HAP-1 (cell line): ENCODE results near the gene C20orf144.

ENCODE experiments used
- DNase-seq, 2 experiments: peaks; one replicate each; pipeline ENCODE4 v3.0.0-alpha.2; 2016 to 2020; ENCODE audit warnings: low spot score in 2 of 2
- H3K27me3 ChIP-seq: fragments of 250-450 bp; sonication (Bioruptor Pico); 2 replicates; pipeline ENCODE4 v1.5.1; 2020; ENCODE audit warnings: low read depth, mild to moderate bottlenecking, moderate library complexity
- H3K36me3 ChIP-seq: fragments of 250-450 bp; sonication (Bioruptor Pico); replicated peaks from 2 replicates; pipeline ENCODE4 v1.5.1; 2020; ENCODE audit warnings: mild to moderate bottlenecking
- H3K4me1 ChIP-seq: fragments of 250-450 bp; sonication (Bioruptor Pico); 2 replicates; pipeline ENCODE4 v1.5.1; 2020; ENCODE audit warnings: mild to moderate bottlenecking
- H3K4me3 ChIP-seq: fragments of 250-450 bp; sonication (Bioruptor Pico); 2 replicates; pipeline ENCODE4 v1.5.1; 2020; ENCODE audit warnings: mild to moderate bottlenecking, moderate library complexity
- H3K9me3 ChIP-seq: fragments of 250-450 bp; sonication (Bioruptor Pico); 2 replicates; pipeline ENCODE4 v1.5.1; 2020; ENCODE audit warnings: mild to moderate bottlenecking, moderate library complexity
- in situ Hi-C: fragments of 300-500 bp; cut with MboI; formaldehyde crosslinking; loops from 3 replicates; pipeline ENCODE4 v1.14.3; 2020; ENCODE audit warnings: low sequenced_read_pairs, inconsistent platforms, mixed read lengths

C20orf144 gene

DNA sequence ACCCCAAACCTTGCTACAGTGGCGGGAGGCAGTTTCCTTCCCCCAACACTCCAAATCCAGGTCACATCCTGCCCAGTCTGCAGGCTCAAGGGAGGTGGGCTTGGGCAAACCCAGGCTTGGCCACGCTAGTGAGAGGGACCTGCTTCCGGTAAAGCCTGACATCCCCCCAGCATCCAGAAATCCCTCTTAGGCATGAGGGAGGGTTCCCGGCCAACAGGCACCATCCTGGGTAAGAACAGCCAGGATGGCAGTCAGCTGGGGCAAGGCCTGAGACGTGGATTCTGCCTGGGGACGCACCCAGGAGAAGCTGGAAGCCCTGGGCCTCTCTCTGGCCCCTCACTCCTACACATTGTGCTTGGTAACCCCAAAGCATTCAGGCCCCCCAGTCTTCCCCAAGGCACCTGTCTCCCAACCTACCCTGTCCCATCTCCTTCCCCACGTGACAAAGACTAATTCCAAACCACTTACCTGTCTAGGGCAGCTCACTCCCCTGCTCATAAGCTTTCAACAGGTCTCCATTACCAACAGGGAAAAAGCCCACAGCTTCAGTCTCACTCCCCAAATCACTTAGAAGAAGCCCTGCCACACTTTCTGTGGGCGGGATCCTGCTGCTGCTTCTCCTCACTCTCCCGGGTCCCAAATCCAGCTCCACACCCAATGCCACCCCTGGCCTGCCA lies 2.1 kb downstream of the C20orf144 start:
- in situ Hi-C loops: no loop called here
- H3K9me3 ChIP-seq: no peaks in the 10 kb centered on the region
- H3K4me1 ChIP-seq: peaks cover 11% of the 10 kb centered on the region
- no peaks in the 10 kb centered on the region for H3K27me3 ChIP-seq
- peaks cover 29% of the 10 kb centered on the region for H3K36me3 ChIP-seq
- DNase-seq: peak in 1 of 2 experiments; percentile 35
- H3K4me3 ChIP-seq: peak overlapping the region; percentile 65

DNA sequence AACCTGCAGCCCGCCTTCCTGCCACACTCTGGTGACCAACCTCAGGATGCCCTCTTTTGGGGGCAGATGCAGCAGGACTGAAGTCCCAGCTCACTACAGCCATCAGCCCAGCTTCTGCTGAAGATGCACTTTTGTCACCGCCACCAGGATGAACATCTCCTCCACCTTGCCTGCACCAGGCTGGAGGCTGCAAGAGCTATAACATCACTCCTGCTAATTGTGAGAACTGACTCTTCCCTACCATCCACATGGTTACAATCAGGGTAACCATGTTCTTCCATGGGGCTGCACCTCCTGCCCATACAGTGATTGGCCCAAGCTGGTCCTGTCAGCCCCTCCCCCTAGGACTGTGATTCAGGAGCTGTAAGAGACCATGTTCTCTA lies 2.6 kb downstream of the C20orf144 start:
- H3K4me3 ChIP-seq: no peak overlapping the region; the same call in 1 of the 2 replicates
- peaks cover 30% of the 10 kb centered on the region for H3K36me3 ChIP-seq
- H3K27me3 ChIP-seq: no peaks in the 10 kb centered on the region
- H3K9me3 ChIP-seq: no peaks in the 10 kb centered on the region
- DNase-seq: no peak
- in situ Hi-C loops: no loop called here
- peaks cover 11% of the 10 kb centered on the region for H3K4me1 ChIP-seq

DNA sequence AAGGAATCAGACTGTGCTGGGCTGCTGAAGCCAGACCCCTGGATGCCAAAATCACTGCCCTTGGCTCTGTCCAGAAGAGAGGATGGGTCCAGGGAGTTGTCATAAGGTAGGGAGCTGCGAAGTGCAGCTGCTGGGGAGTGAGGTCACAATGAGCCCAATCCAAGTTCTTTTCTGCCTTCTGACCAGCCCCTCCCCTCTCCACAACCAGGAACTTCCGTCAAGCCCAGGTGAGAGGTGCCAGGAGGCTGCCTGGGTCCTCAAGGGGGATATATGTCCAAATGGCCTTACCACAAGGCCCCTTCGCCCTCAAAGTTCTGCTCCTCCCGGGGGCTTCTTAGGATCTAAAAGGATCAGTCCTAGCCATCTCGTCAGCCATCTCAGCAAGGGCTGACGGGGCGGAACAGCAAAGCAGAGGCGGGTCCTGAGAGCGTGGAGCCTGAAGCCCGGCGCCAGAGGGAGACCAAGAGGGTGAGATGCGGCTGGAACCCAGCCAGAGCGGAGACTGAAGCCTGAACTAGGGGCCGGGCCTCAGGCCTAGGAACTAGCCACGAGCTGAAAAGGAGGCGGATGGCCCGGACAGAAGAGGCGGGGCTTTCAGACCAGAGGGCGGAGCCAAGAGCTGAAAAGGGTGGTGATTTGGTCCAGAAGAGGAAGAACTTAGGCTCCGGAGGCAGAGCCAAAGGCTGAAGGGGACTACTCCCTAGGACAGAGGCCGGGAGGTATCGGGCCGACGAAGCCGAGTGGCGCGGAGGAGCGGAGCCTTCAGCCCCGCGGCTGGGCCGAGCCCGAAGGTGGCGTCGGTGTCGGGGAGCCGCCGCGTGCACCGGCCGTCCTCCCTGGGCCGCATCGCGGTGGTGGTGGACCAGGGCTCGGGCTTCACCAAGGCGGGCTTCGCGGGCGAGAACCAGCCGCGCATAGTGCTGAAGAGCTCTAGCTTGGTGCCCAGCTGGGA lies 4.4 kb downstream of the C20orf144 start, which contains the start of gene ACTL10:
Gene ACTL10 (plus strand): TSS at position 651 of the 952 bp plus-strand sequence. CDS start 555 bp downstream, outside the sequence.
- in situ Hi-C loops: no loop called here
- Histone ChIP-seq H3K4me1 (peaks cover 11% of the 10 kb centered on the region), H3K9me3 (no peaks in the 10 kb centered on the region), H3K4me3 (no peak within 1 kb of the TSS), H3K36me3 (peaks cover 43% of the 10 kb centered on the region), H3K27me3 (no peaks in the 10 kb centered on the region)
- DNase-seq: peak in 1 of 2 experiments; percentile 72

DNA sequence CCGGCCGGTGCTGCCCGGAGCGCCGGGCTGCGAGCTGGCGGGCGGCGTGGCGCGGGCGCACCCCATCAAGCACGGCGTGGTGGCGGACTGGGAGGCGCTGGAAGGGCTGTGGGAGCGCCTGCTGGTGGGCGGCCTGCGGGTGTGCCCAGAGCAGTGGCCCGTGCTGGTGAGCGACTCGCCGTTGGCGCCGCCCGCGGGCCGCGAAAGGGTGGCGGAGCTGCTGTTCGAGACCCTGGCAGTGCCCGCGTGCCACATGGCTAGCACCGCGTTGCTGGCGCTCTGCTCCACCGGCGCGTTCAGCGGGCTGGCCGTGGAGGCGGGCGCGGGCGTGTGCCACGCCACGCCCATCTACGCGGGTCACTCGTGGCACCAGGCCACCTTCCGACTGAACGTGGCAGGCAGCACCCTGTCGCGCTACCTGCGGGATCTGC lies 5.1 kb downstream of the C20orf144 start:
- peaks cover 11% of the 10 kb centered on the region for H3K4me1 ChIP-seq
- no peaks in the 10 kb centered on the region for H3K9me3 ChIP-seq
- no peak overlapping the region for H3K4me3 ChIP-seq
- H3K36me3 ChIP-seq: peaks cover 47% of the 10 kb centered on the region
- DNase-seq: no peak
- in situ Hi-C loops: no loop called here
- no peaks in the 10 kb centered on the region for H3K27me3 ChIP-seq

DNA sequence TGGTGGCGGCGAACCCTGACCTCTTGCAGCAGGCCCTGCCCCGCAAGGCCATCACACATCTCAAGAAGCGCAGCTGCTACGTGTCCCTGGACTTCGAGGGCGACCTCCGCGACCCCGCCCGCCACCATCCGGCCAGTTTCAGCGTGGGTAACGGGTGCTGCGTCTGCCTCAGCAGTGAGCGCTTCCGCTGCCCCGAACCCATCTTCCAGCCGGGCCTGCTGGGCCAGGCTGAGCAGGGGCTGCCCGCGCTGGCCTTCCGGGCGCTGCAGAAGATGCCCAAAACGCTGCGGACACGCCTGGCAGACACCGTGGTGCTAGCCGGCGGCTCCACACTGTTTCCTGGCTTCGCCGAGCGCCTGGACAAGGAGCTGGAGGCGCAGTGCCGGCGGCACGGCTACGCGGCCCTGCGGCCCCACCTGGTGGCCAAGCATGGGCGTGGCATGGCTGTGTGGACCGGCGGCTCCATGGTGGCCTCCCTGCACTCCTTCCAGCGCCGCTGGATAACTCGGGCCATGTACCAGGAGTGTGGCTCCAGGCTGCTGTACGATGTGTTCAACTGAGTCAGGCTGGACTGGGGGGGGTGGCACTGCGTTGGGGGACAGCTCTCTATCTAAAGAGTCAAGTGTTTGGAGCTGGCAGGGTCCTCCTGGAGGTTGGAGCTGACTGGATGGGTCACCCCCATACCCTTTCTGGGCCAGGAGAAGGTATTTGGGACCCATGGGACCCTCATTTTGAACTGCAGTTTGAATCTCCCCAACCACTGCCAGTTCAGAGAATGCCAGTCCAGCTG lies 5.7 kb downstream of the C20orf144 start:
- no peak overlapping the region for H3K4me3 ChIP-seq
- in situ Hi-C loops: no loop called here

DNA sequence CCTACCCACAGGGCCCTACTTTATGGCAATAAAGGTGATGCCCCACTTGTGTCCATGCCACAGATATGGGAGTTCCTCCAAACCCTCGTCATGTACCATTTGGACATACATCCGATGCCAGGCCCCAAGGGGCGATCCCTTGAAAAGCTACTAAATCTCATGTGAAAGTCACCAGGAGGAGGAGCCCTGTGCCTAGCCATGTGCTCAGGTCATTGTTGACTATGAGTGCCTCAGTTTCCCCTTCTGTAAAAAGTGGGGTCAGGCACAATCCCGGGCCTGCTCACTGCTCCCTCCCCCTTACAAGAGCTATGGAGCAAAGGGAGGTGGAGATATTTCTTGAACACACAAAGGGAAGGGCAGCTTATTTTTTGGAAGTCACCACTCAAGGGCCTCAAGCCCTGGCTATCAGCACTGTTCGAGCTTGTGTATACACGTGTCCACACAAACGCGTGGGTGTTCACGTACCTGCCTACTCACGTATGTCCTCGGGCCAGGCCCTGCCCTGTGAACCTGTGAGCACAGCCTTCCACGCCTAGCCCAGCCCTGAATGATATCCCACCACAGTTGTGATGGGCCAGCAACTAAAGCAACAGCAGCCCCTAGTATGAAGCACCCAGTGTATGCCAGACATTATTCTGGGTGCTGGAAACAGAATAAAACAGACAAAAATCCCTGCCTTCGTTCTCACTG lies 6.5 kb downstream of the C20orf144 start:
- no peaks in the 10 kb centered on the region for H3K27me3 ChIP-seq
- peaks cover 47% of the 10 kb centered on the region for H3K36me3 ChIP-seq
- DNase-seq: no peak
- no peaks in the 10 kb centered on the region for H3K9me3 ChIP-seq
- in situ Hi-C loops: no loop called here
- H3K4me1 ChIP-seq: peaks cover 15% of the 10 kb centered on the region
- no peak overlapping the region for H3K4me3 ChIP-seq

More for the DNA sequence above, 5.7 kb downstream of the C20orf144 start:
- Histone ChIP-seq H3K27me3 (no peaks in the 10 kb centered on the region), H3K4me1 (peaks cover 14% of the 10 kb centered on the region), H3K9me3 (no peaks in the 10 kb centered on the region), H3K36me3 (peaks cover 47% of the 10 kb centered on the region)
- peak in 1 of 2 experiments; percentile 57 for DNase-seq

DNA sequence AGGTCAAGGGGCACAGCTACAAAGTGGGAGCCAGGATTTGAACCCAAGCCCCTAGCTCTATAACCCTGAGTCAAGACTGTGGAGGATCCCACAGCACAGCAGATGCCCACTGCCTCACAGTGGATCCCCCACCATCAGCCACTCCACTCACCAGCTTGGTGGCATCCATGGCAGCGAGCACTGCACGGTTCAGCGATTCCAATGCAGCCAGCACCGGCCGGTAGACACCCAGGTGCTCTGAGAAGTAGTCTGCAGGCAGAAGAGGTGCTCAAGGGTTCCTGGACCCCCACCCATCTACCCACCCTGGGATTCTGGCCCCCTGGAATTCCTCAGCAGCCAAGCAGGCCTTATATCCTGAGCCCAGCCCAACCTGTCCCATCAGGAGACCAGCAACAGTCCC lies 7.1 kb downstream of the C20orf144 start:
- in situ Hi-C loops: no loop called here
- Histone ChIP-seq H3K36me3 (peaks cover 47% of the 10 kb centered on the region), H3K4me3 (no peak overlapping the region), H3K27me3 (no peaks in the 10 kb centered on the region), H3K9me3 (no peaks in the 10 kb centered on the region), H3K4me1 (peaks cover 10% of the 10 kb centered on the region)
- no peak for DNase-seq

DNA sequence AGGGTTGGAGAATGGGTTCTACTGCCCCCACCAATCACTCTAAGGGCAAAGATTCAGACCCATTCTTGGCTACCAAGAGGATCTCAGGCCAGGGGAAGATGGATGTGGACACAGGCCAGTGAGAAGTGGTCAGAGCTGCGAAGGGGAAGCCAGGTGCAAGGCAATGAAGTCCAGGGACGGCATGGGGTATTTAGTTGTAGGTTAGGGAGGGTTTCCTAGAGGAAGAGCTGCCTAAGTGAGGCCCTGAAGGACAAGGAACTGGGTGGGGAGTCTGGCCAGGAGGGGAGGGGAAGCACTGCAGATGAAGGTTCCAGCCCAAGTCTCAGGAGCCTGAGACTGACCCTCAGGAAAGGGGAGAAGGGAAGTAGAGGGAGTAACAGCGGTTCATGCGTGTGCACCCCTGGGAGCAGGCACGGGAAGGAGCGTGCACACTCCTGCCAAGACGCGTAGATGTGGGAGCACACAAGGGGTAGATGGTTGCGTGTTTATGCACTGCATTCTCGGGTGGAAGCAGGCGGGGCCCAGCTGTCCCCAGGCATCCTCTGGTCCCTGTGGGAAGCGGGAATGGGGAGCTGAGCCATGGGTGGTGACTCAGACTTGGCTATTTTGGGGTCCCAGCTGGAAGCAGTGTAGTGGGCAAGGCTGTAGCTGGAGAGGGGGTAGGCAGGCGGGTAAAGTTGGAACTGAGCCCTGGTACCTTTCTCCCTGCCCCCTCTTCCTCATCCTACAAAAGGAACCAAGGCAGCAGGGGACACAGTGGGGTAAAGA lies 7.9 kb downstream of the C20orf144 start:
- no peak for DNase-seq
- H3K9me3 ChIP-seq: no peaks in the 10 kb centered on the region
- H3K4me1 ChIP-seq: peaks cover 14% of the 10 kb centered on the region
- peaks cover 47% of the 10 kb centered on the region for H3K36me3 ChIP-seq
- no peaks in the 10 kb centered on the region for H3K27me3 ChIP-seq
- in situ Hi-C loops: no loop called here
- no peak overlapping the region for H3K4me3 ChIP-seq

DNA sequence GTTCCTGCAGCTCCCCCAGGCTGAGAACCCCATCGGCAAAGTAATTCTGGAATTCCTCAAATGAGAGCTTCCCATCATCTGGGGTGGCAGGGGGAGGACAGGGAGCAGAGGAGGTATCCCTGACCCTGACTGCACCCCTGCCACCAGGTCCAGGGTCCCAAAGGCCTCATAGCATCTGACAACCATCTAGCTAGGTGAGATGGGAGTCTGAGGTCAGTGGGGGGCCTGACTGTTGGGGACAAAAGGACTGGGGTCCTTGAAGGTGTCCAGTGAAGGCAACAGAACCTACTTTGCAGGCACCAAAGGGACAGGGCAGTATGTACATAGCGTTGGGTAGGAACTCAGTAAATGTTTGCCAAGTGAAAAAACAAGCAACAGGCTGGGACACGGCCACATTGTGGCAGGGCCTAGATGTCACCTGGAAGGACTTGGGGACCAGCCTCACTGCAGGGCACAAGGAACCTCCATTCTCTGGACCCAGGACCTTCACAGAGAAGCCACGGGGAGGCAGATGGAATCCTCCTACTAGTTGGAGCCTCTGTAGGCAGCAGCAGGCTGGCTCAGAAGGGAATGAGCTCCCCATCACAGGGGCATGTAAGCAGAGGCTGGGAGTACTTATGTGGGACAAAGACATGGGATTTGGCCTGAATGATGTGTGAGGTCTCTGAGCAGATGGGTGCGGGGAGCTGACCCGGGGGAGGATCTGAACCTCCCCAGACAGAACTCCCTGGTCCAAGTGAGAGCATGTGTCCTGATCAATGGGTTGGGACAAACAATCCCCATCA lies 8.8 kb downstream of the C20orf144 start:
- DNase-seq: no peak
- no peaks in the 10 kb centered on the region for H3K9me3 ChIP-seq
- no peak overlapping the region for H3K4me3 ChIP-seq
- in situ Hi-C loops: no loop called here
- H3K27me3 ChIP-seq: no peaks in the 10 kb centered on the region
- H3K36me3 ChIP-seq: peaks cover 47% of the 10 kb centered on the region
- H3K4me1 ChIP-seq: peaks cover 16% of the 10 kb centered on the region

DNA sequence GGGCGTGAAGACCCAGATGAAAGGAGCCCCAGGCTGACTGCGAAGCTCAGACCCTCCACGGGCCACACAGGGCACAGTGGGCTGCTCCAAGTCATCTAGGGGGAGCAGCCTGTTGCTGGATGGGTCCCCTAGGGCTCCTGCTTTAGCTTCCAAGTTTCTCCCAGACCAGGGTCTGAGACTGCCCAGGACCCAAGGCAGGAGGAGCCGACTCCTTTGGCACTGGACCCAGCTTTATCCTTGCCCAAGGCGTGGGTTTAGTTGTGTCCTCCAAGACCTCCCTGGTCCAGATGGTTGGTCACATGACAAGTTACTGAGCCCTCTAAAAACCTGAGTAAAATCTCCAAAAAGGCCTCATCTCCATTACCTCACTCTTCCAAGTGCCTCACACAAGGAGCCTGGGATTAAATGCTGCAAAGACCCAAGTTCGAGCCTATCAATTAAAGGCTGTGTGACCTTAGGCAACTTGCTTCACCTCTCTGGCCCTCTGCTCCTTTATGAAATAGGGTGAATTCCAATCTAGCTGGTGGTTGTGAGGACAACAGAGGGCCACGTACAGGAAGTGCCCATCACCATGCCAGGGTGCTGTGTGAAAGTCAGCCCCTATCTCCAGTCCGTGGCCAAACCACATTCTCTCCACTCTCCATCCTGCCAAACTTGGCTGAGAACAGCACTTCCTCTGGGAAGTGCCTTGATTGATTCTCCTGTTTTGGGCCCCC lies 9.6 kb downstream of the C20orf144 start:
- peaks cover 54% of the 10 kb centered on the region for H3K36me3 ChIP-seq
- H3K27me3 ChIP-seq: no peaks in the 10 kb centered on the region

DNA sequence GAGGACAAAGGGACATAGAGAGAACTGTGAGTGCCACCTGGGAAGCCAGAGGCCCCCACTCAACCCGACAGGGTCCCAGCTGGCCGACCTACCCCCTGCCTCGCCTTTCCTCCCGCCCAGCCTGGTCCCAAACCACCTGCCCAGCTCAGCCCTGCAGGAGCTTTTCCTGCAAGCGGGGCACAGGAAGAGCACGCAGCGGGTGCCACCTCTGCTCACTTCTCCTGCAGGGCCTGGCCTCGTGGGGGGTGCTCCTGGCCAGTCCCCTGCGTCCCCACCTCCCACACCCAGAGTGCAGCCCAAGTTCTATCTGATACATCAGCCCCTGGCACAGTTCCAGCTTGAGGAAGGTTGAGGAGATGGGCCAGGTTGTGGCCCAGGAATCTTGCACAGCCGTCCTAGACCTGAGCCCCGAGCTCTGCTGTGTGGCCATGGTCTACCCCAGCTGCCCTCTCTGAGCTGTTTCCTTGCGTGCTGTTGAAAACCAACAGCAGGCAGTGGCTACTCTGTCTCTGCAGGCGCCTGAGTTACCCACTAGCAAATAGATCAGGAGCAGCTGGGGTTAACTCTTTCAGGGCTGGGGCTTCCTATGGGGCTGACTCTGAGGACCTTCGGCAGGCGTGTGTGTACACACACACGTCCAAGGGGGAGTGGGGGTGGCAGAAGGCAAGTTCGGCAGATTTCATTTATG lies 10.4 kb downstream of the C20orf144 start:
- peak overlapping the region; percentile 65 for H3K4me3 ChIP-seq
- no peaks in the 10 kb centered on the region for H3K9me3 ChIP-seq
- in situ Hi-C loops: no loop called here
- H3K4me1 ChIP-seq: peaks cover 16% of the 10 kb centered on the region
- H3K36me3 ChIP-seq: peaks cover 54% of the 10 kb centered on the region
- H3K27me3 ChIP-seq: no peaks in the 10 kb centered on the region
- DNase-seq: peak in 1 of 2 experiments; percentile 46

More for the DNA sequence above, 9.6 kb downstream of the C20orf144 start:
- DNase-seq: no peak
- Histone ChIP-seq H3K4me3 (no peak overlapping the region), H3K4me1 (peaks cover 16% of the 10 kb centered on the region), H3K9me3 (no peaks in the 10 kb centered on the region)
- in situ Hi-C loops: no loop called here
